Activated naive CD4-positive, alpha-beta T cell treated with anti-CD3 and anti-CD28 coated beads for 36 hours (primary cell): ENCODE data around the gene ARPP19. TPM values are rescaled to one million over a fixed set of nuclear protein-coding genes. Genes with fewer than 3 reads are reported as not detected.
"Not testable (repeated sequence)": the region's sequence is repeated elsewhere in the genome, so short reads cannot be mapped to it uniquely, and the experiment has no call there.

Experiments used
- CTCF ChIA-PET: fragments of 350-600 bp; sonication (Branson Sonifier 250); formaldehyde crosslinking; loops from one replicate; lab custom pipeline; 2021; ENCODE audit warnings: antibody characterized with exemption; lab: Charles Lee
- DNase-seq: peaks from one replicate; pipeline ENCODE4 v3.0.0-alpha.2; 2020
- H3K27ac Mint-ChIP-seq: one replicate; pipeline ENCODE4 v1.8.0; 2021; ENCODE audit warnings: mild to moderate bottlenecking, mixed read lengths
- H3K27me3 Mint-ChIP-seq: one replicate; pipeline ENCODE4 v1.8.0; 2021; ENCODE audit warnings: low read depth, mixed read lengths
- H3K36me3 Mint-ChIP-seq: one replicate; pipeline ENCODE4 v1.8.0; 2021; ENCODE audit warnings: low read depth, mixed read lengths
- H3K4me1 Mint-ChIP-seq: one replicate; pipeline ENCODE4 v1.8.0; 2021; ENCODE audit warnings: low read depth, mixed read lengths
- H3K4me3 Mint-ChIP-seq: one replicate; pipeline ENCODE4 v1.8.0; 2021; ENCODE audit warnings: mild to moderate bottlenecking, moderate library complexity, mixed read lengths
- H3K9me3 Mint-ChIP-seq: one replicate; pipeline ENCODE4 v1.8.0; 2021; ENCODE audit warnings: mixed read lengths
- intact Hi-C: fragments of 100-400 bp; cut with micrococcal nuclease; formaldehyde crosslinking; loops from one replicate; pipeline ENCODE4 v1.15.1; 2023
- total RNA-seq, 2 experiments: library from RNA; stranded (reverse); gene quantifications; one replicate each; pipeline ENCODE4 v1.2.3, GENCODE V29; 2021

The ARPP19 gene
- total RNA-seq = 100 to 1,000 TPM; 130 to 144 TPM

GRCh38 chr15:52568601-52569585, at the start of gene ARPP19:
Gene ARPP19 (minus strand): TSS chr15:52569030. CDS start chr15:52568892, 138 bp downstream.
- DNase-seq = peak; percentile 90
- peaks cover 6% of the 10 kb centered on the region for H3K36me3 Mint-ChIP-seq
- peak within 1 kb of the TSS; percentile 98 for H3K27ac Mint-ChIP-seq
- H3K27me3 Mint-ChIP-seq = no peaks in the 10 kb centered on the region
- H3K4me1 Mint-ChIP-seq = peaks cover 21% of the 10 kb centered on the region
- intact Hi-C loops = loop anchor here (1.0 to 2.0 kb wide), 6 partner anchors 10 to 313 kb away; no protein-coding TSS in a partner anchor
- H3K4me3 Mint-ChIP-seq = peak within 1 kb of the TSS; percentile 86
- CTCF ChIA-PET = interaction anchor here (1.4 kb wide), 1 partner anchor 162 kb away, joined by 3 read pairs; no protein-coding TSS in a partner anchor
- H3K9me3 Mint-ChIP-seq = no peaks in the 10 kb centered on the region

GRCh38 chr15:52617026-52617425, 48.2 kb upstream of the ARPP19 start:
- no peak for DNase-seq
- H3K27ac Mint-ChIP-seq = no peak overlapping the region
- no peak overlapping the region for H3K4me3 Mint-ChIP-seq
- H3K36me3 Mint-ChIP-seq = peaks cover 4% of the 10 kb centered on the region
- H3K4me1 Mint-ChIP-seq = peaks cover 4% of the 10 kb centered on the region
- intact Hi-C loops = no loop called here
- H3K27me3 Mint-ChIP-seq = no peaks in the 10 kb centered on the region
- CTCF ChIA-PET = no interaction called here
- H3K9me3 Mint-ChIP-seq = no peaks in the 10 kb centered on the region

DNA sequence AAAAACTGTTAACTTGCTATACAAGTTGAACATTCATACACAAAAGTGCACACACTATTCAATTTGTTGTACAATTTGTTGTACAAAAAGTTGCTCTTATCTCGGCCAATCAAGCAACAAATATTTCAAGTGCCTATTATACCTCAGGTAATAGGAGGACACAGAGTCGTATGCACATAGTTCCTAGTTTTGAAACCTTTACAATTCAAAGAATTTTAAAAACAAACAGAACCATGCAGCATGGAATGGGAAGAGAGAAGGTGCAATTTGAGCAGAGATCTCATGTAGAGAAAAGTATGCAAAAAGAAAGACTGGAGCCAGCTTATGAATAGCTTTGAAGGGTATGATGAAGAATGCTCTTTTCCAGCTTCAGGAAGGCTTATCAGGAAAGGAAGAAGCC, 46.5 kb upstream of the ARPP19 start:
- intact Hi-C loops = no loop called here
- H3K36me3 Mint-ChIP-seq = peaks cover 2% of the 10 kb centered on the region
- no peak for DNase-seq
- no peak overlapping the region for H3K4me3 Mint-ChIP-seq
- CTCF ChIA-PET = interaction anchor here (0.6 kb wide), 1 partner anchor 33 kb away, joined by 3 read pairs; no protein-coding TSS in a partner anchor
- H3K4me1 Mint-ChIP-seq = no peaks in the 10 kb centered on the region
- H3K27ac Mint-ChIP-seq = no peak overlapping the region
- H3K9me3 Mint-ChIP-seq = no peaks in the 10 kb centered on the region
- no peaks in the 10 kb centered on the region for H3K27me3 Mint-ChIP-seq

GRCh38 chr15:52609593-52609992, 40.8 kb upstream of the ARPP19 start:
- peaks cover 2% of the 10 kb centered on the region for H3K36me3 Mint-ChIP-seq
- intact Hi-C loops = no loop called here

GRCh38 chr15:52584414-52584813, 15.6 kb upstream of the ARPP19 start:
- no peaks in the 10 kb centered on the region for H3K36me3 Mint-ChIP-seq
- DNase-seq = no peak
- no peaks in the 10 kb centered on the region for H3K9me3 Mint-ChIP-seq
- H3K4me3 Mint-ChIP-seq = no peak overlapping the region
- CTCF ChIA-PET = no interaction called here
- H3K4me1 Mint-ChIP-seq = no peaks in the 10 kb centered on the region
- no peak overlapping the region for H3K27ac Mint-ChIP-seq
- H3K27me3 Mint-ChIP-seq = no peaks in the 10 kb centered on the region
- intact Hi-C loops = no loop called here

More at GRCh38 chr15:52609593-52609992, 40.8 kb upstream of the ARPP19 start:
- Mint-ChIP-seq H3K4me1 (no peaks in the 10 kb centered on the region), H3K9me3 (no peaks in the 10 kb centered on the region), H3K4me3 (no peak overlapping the region), H3K27me3 (no peaks in the 10 kb centered on the region), H3K27ac (no peak overlapping the region)
- CTCF ChIA-PET = no interaction called here
- no peak for DNase-seq

GRCh38 chr15:52579852-52580251, 11.0 kb upstream of the ARPP19 start:
- no peaks in the 10 kb centered on the region for H3K4me1 Mint-ChIP-seq
- CTCF ChIA-PET = no interaction called here
- intact Hi-C loops = no loop called here
- H3K36me3 Mint-ChIP-seq = no peaks in the 10 kb centered on the region
- H3K27me3 Mint-ChIP-seq = no peaks in the 10 kb centered on the region
- no peaks in the 10 kb centered on the region for H3K9me3 Mint-ChIP-seq
- no peak for DNase-seq
- H3K4me3 Mint-ChIP-seq = no peak overlapping the region
- no peak overlapping the region for H3K27ac Mint-ChIP-seq

- H3K9me3 Mint-ChIP-seq = peaks cover 3% of the 10 kb centered on the region
- H3K27me3 Mint-ChIP-seq = no peaks in the 10 kb centered on the region
- DNase-seq = no peak
- H3K4me3 Mint-ChIP-seq = no peak overlapping the region
- intact Hi-C loops = no loop called here
- CTCF ChIA-PET = no interaction called here
- no peak overlapping the region for H3K27ac Mint-ChIP-seq
- no peaks in the 10 kb centered on the region for H3K36me3 Mint-ChIP-seq
- H3K4me1 Mint-ChIP-seq = no peaks in the 10 kb centered on the region
Observed at GRCh38 chr15:52576692-52577091, 7.9 kb upstream of the ARPP19 start.

DNA sequence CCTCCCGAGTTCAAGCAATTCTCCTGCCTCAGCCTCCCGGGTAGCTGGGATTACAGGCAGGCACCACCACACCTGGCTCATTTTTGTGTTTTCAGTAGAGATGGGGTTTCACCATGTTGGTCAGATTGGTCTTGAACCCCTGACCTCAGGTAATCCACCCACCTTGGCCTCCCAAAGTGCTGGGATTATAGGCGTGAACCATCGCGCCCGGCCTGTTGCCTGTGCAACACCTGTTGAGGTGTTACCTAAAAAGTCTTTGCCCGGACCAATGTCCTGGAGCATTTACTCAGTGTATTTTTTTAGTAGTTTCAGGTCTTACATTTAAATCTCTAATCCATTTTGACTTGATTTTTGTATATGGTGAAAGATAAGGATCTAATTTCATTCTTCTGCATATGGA, 6.7 kb upstream of the ARPP19 start:
- H3K27ac Mint-ChIP-seq, H3K4me3 Mint-ChIP-seq, H3K9me3 Mint-ChIP-seq, intact Hi-C loops, H3K36me3 Mint-ChIP-seq, DNase-seq, H3K27me3 Mint-ChIP-seq, H3K4me1 Mint-ChIP-seq: not testable (repeated sequence)
- CTCF ChIA-PET = interaction anchor here (0.6 kb wide), 1 partner anchor 31 kb away, joined by 3 read pairs; no protein-coding TSS in a partner anchor

DNA sequence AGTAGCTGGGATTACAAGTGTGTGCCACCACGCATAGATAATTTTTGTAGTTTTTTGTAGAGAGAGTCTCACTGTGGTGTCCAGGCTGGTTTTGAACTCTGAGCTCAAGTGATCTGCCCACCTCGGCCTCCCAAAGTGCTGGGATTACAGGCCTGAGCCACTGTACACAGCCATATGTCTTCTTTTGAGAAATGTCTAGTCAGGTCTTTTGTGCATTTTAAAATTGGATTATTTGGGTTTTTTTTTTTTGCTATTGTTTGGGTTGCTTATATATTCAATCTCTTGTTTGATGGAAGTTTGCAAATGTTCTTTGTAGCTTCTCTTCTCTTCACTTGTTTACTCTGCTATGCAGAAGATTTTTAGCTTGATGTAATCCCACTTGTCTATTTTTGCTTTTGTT, 6.2 kb upstream of the ARPP19 start:
- CTCF ChIA-PET = interaction anchor here (0.6 kb wide), 1 partner anchor 91 kb away, joined by 3 read pairs; no protein-coding TSS in a partner anchor
- DNase-seq = no peak
- intact Hi-C loops = no loop called here
- Mint-ChIP-seq H3K27ac (no peak overlapping the region), H3K27me3 (no peaks in the 10 kb centered on the region), H3K4me3 (no peak overlapping the region), H3K4me1 (no peaks in the 10 kb centered on the region), H3K36me3 (no peaks in the 10 kb centered on the region), H3K9me3 (peaks cover 3% of the 10 kb centered on the region)

- H3K9me3 Mint-ChIP-seq, H3K4me3 Mint-ChIP-seq, H3K27ac Mint-ChIP-seq, DNase-seq, intact Hi-C loops, H3K27me3 Mint-ChIP-seq, H3K4me1 Mint-ChIP-seq, H3K36me3 Mint-ChIP-seq: not testable (repeated sequence)
- CTCF ChIA-PET = interaction anchor here (0.6 kb wide), 1 partner anchor 91 kb away, joined by 3 read pairs; no protein-coding TSS in a partner anchor
Observed at GRCh38 chr15:52574623-52575022, 5.8 kb upstream of the ARPP19 start.

DNA sequence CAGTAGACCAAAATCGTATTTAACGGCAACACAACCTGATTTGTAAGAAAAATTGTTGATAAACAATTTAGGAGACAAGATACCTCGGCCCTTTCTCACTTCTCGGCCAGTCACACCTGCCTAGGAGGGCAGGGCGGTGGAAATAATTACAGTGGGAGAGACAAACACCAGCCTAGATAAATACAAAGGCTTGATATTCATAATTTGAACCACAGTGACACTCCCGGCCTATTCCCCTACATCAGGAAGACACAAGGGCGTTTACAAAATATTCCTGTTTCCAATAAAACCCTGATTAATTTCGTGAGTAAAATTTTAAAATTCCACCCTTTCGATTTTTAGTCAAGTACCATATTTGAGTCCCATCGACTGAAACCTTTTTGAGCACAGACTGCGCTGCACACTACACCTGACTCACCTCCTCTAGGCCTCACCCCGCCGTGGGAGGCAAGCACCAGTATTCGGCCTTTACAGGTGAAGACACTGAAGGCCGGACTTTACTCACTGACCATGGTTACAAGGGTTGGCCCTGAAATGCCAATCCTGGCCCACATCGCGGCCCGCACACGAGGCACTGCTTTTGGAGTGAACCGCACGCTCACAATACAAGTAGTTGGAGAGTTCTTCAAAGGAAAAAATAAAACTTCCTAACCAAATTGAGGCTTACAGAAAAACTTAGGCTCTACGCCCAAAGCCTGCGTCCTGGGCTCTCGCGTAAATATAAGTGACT, 794 bp downstream of the ARPP19 start:
- Mint-ChIP-seq H3K4me3 (peak overlapping the region; percentile 86), H3K9me3 (no peaks in the 10 kb centered on the region), H3K27me3 (no peaks in the 10 kb centered on the region), H3K27ac (peak overlapping the region; percentile 98), H3K36me3 (peaks cover 6% of the 10 kb centered on the region), H3K4me1 (peaks cover 28% of the 10 kb centered on the region)
- CTCF ChIA-PET = no interaction called here
- intact Hi-C loops = loop anchor here (1.0 to 2.0 kb wide), 3 partner anchors 9 to 163 kb away; no protein-coding TSS in a partner anchor
- DNase-seq = peak; percentile 63

DNA sequence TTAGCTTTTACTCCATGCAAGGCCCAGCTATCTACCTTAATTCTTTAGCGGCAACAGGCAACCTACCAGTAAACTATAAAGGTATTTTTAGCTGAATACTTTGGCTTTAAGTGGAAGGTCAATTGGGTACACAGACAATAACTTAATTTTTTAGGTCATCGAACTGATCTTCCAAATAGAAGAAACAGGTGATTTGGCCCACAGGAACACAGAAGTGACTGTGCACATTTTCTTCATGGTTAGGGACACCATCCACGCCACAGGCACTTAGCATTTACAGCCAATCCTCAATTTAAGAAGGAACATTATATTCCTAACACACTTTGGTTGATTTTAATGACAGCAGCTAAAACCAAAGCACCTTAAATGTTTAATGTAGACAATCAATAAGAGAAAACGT, 1.9 kb downstream of the ARPP19 start:
- H3K4me1 Mint-ChIP-seq = peaks cover 36% of the 10 kb centered on the region
- peak overlapping the region; percentile 86 for H3K4me3 Mint-ChIP-seq
- no peaks in the 10 kb centered on the region for H3K27me3 Mint-ChIP-seq
- H3K27ac Mint-ChIP-seq = no peak overlapping the region
- intact Hi-C loops = no loop called here
- CTCF ChIA-PET = interaction anchor here (0.6 to 1.0 kb wide), 3 partner anchors 105 to 210 kb away, joined by 3 read pairs; no protein-coding TSS in a partner anchor
- H3K9me3 Mint-ChIP-seq = no peaks in the 10 kb centered on the region
- H3K36me3 Mint-ChIP-seq = peaks cover 7% of the 10 kb centered on the region
- no peak for DNase-seq
